Glomerular visceral epithelial cell (primary cell): ENCODE measurements around the gene AKT3.
"Not testable (repeated sequence)": the region's sequence is repeated elsewhere in the genome, so short reads cannot be mapped to it uniquely, and the experiment has no call there.

Experiments used
- DNase-seq: peaks from one replicate; pipeline ENCODE4 v3.0.0-alpha.2; 2016; ENCODE audit errors: extremely low spot score

The AKT3 gene

GRCh38 chr1:243841507-243841906 is 8.5 kb downstream of the AKT3 start:
- peak; percentile 25 for DNase-seq

GRCh38 chr1:243837907-243838535 is 12.0 kb downstream of the AKT3 start:
- DNase-seq, result no peak

GRCh38 chr1:243834130-243834529 is 15.9 kb downstream of the AKT3 start:
- DNase-seq, result no peak

- DNase-seq, result no peak
Measured at GRCh38 chr1:243831463-243831862, 18.6 kb downstream of the AKT3 start.

GRCh38 chr1:243827206-243827605 is 22.8 kb downstream of the AKT3 start:
- no peak for DNase-seq

- DNase-seq, result not testable (repeated sequence)
Measured at GRCh38 chr1:243824907-243825306, 25.1 kb downstream of the AKT3 start.

- no peak for DNase-seq
Measured at GRCh38 chr1:243821177-243821680, 28.8 kb downstream of the AKT3 start.

- no peak for DNase-seq
Measured at GRCh38 chr1:243819438-243819839, 30.6 kb downstream of the AKT3 start.

- no peak for DNase-seq
Measured at GRCh38 chr1:243818978-243819377, 31.1 kb downstream of the AKT3 start.

- peak; percentile 9 for DNase-seq
Measured at GRCh38 chr1:243814718-243815117, 35.3 kb downstream of the AKT3 start.

GRCh38 chr1:243807346-243807745 is 42.7 kb downstream of the AKT3 start:
- DNase-seq, result not testable (repeated sequence)

- DNase-seq, result no peak
Measured at GRCh38 chr1:243806310-243806709, 43.7 kb downstream of the AKT3 start.

GRCh38 chr1:243802736-243803135 is 47.3 kb downstream of the AKT3 start:
- no peak for DNase-seq

GRCh38 chr1:243801378-243801777 is 48.7 kb downstream of the AKT3 start:
- DNase-seq, result no peak

GRCh38 chr1:243799908-243800307 is 50.1 kb downstream of the AKT3 start:
- no peak for DNase-seq

GRCh38 chr1:243798726-243799125 is 51.3 kb downstream of the AKT3 start:
- peak; percentile 78 for DNase-seq

GRCh38 chr1:243796016-243796415 is 54.0 kb downstream of the AKT3 start:
- no peak for DNase-seq

GRCh38 chr1:243793298-243793697 is 56.7 kb downstream of the AKT3 start:
- no peak for DNase-seq

GRCh38 chr1:243792891-243793290 is 57.2 kb downstream of the AKT3 start:
- no peak for DNase-seq

GRCh38 chr1:243792401-243792800 is 57.6 kb downstream of the AKT3 start:
- no peak for DNase-seq

GRCh38 chr1:243791586-243792267 is 58.3 kb downstream of the AKT3 start:
- DNase-seq, result no peak

GRCh38 chr1:243790404-243790803 is 59.6 kb downstream of the AKT3 start:
- no peak for DNase-seq

- DNase-seq, result no peak
Measured at GRCh38 chr1:243786531-243786930, 63.5 kb downstream of the AKT3 start.
